ENCODE measurements around the gene ACP7.

The ACP7 gene

DNA sequence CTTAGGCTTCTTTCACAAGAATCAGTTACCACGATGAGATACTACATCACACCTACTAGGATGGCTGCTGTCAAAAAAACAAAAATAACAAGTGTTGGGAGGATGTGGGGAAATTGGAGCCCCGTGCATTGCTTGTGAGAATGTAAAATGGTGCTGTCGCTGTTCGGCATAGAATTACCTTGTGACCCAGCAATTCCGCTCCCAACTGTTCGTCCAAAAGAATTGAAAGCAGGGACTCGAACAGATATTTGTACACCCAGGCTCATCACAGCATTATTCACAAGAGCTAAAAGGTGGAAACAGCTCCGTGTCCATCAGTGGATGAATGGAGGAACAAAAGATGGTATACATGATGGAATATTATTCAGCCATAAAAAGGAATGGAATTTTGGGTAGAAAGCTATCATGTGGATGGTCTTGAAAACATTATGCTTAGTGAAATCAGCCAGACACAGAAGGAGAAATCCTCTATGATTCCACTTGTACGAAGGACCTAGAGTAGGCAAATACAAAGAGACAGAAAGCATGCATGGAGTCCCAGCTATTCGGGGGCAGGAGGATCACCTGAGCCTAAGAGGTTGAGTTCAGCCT is 64.9 kb downstream of the ACP7 start:
- no peak for DNase-seq (ENCODE audit: low spot score)

DNA sequence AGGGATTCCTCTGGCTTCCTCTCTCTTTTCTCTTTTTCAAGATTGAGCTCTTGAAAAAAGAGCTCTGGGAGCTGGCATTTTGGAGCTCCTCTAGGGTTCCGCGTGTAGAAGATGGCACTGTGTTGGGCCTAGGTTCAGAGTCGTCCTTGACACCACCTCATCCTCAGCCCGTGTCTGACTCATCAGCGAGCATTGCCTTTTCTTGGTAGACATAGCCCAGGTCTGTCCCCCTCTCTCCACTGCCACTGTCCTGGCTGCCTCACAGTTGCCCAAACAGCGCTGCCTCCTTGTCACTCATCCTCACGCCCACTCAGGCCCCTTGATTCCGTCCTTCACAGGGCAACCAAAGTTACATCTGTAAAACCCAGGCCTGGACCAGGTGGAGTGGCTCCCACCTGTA is 66.1 kb downstream of the ACP7 start:
- DNase-seq (ENCODE audit: low spot score), result no peak

GRCh38 chr19:39150807-39151600 is 66.8 kb downstream of the ACP7 start:
- no peak for DNase-seq (ENCODE audit: low spot score)

GRCh38 chr19:39152066-39152465 is 67.9 kb downstream of the ACP7 start:
- DNase-seq (ENCODE audit: low spot score), result no peak

- DNase-seq (ENCODE audit: low spot score), result no peak
These were observed 70.0 kb downstream of the ACP7 start for GRCh38 chr19:39154100-39154628.

DNA sequence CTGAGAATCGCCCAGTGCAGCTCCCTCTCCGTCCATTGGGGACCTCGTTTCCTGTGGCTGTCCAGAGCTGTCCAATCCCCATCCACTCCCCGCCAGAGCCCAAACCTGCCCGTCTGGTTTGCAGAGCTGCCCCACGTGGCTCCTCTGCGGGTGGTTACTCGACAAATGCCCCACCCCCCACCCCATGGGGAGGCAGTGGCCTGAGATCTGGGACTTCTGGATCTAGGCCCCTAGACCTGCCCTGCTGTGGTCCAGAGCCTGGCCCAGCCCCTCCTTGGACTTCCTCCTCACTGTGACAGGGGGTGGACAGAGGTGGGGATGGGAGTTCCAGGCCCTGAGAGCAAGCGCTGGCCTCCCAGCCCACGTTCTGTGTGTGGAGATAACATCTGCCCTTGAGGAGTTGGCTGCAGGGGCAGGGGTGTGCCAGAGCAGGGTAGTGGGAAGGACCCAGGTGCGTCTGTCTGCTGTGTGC is 70.5 kb downstream of the ACP7 start:
- no peak for DNase-seq (ENCODE audit: low spot score)

DNA sequence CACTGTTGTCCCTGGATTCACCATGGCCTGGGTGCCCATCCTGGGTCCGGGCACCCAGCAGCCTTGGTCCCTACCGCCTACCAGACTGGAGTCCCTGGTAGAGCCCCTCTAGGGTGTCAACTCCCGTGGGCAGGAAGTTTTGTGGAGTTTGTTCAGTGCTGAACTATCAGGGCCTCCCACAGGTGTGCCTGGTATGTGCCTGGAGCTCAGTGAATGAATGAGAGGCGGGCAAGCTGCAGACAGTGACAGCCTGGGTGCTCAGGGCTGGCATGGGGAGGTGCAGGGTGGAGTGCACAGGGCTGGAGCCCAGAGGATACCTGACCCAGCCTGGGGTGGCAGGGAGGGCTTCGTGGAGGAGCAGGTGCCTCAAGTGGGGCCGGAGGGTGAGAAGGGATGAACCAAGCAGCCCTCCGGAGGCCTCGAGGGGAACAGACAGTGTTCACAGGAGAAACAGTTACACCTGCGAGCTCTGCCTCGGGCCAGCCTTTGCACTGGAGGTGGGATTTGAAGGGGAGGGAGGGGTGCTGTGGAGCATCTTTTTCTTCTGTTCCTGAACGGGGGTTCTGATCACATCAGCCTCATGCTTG is 71.0 kb downstream of the ACP7 start:
- no peak for DNase-seq (ENCODE audit: low spot score)

DNA sequence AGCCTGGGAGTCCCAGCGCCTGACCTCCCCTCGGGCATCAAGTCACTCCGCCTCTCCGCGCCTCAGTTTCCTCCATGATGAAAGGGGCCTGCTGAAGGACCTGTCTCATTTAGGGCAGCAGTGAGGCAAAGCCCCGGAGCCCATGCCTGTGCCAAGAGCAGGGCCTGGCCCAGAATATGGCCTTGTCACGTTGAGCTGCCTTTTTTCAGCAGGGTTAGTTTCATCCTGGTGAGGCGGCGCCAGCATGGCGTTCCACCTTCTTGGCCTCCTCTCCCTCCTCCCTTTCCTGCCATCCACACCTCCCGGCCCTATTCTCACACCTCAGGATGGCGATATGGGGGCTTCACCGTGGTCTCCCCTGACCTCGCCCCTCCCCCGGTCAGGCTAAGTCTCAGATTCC is 71.6 kb downstream of the ACP7 start:
- no peak for DNase-seq (ENCODE audit: low spot score)

- DNase-seq (ENCODE audit: low spot score), result no peak
These were observed 72.4 kb downstream of the ACP7 start for GRCh38 chr19:39156326-39157230.

DNA sequence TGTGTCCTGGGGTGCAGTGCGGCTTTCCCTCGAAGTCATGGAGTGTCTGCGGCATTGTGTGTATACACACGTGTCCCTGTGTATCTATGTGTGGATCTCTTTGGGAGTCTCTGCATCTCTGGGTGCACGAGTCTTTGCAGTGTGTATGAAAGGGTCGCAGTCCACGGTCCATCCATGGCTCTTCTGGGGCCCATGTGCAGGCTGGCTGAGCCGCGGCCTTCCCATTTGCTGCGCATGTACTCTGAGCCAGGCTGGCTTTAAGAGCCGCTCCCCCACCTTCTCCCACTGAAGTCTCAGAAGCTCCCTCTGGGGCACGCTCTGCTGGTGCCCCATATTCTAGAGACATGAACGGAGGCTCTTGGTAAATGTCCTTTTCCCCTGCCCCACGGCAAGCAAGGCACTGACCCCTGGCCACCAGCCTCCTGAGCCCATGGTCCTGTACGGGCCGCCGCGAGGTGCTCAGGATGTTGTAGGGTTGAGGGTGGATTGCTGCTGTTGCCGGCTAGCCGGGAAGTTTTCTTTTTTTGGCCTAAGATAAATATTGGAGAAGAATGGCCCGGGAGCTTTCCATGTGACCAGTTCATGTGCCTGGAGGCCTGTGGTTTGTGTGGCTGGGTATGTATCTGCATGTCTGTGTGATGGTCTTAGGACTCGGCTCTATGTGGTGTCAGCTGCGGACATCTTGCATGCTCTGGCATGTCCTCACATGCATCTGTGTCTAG is 73.3 kb downstream of the ACP7 start:
- no peak for DNase-seq (ENCODE audit: low spot score)

- DNase-seq (ENCODE audit: low spot score), result no peak
These were observed 73.8 kb downstream of the ACP7 start for GRCh38 chr19:39157997-39158389.

GRCh38 chr19:39158646-39159260 is 74.6 kb downstream of the ACP7 start:
- DNase-seq (ENCODE audit: low spot score), result no peak

DNA sequence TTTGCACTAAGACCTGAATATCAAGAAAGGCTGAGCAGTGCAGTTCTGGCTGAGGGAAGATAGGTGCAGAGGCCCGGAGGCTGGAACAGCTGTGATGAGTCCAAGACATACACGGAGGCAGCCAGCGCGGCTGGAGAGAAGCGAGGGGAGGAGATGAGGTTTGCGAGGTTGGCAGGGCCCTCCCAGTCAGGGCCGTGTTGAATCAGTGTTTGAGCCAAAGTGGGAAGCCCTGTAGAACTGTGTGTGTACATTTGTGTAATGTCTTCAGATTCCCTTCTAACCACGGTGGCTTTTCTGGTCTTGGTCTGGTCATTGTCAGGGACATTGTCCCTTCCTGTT is 76.3 kb downstream of the ACP7 start:
- DNase-seq (ENCODE audit: low spot score), result no peak

Data from HuH-7 (cell line).